NCI-H2107 (cell line): ENCODE measurements around the gene PTPRJ.
"Not testable (repeated sequence)": the region's sequence is repeated elsewhere in the genome, so short reads cannot be mapped to it uniquely, and the experiment has no call there.

Source experiments
- DNase-seq: peaks from one replicate; lab custom pipeline; 2025; lab: John Stamatoyannopoulos, UW

The PTPRJ gene

GRCh38 chr11:48122246-48122645 lies 141.9 kb downstream of the PTPRJ start:
- no peak for DNase-seq

- no peak for DNase-seq
Observed at GRCh38 chr11:48122656-48123055, 142.3 kb downstream of the PTPRJ start.

- no peak for DNase-seq
Observed at GRCh38 chr11:48123254-48123875, 143.0 kb downstream of the PTPRJ start.

GRCh38 chr11:48123934-48124755 lies 143.8 kb downstream of the PTPRJ start:
- no peak for DNase-seq

GRCh38 chr11:48124880-48125279 lies 144.5 kb downstream of the PTPRJ start:
- DNase-seq, result no peak

GRCh38 chr11:48125866-48126265 lies 145.5 kb downstream of the PTPRJ start:
- no peak for DNase-seq

- no peak for DNase-seq
Observed at GRCh38 chr11:48127521-48128183, 147.3 kb downstream of the PTPRJ start.

- DNase-seq, result no peak
Observed at GRCh38 chr11:48129697-48130395, 149.5 kb downstream of the PTPRJ start.

- no peak for DNase-seq
Observed at GRCh38 chr11:48134221-48134922, 154.0 kb downstream of the PTPRJ start.

GRCh38 chr11:48138222-48138621 lies 157.9 kb downstream of the PTPRJ start:
- no peak for DNase-seq

GRCh38 chr11:48139896-48140295 lies 159.5 kb downstream of the PTPRJ start:
- not testable (repeated sequence) for DNase-seq

- DNase-seq, result no peak
Observed at GRCh38 chr11:48141475-48142122, 161.2 kb downstream of the PTPRJ start.

GRCh38 chr11:48142889-48143288 lies 162.5 kb downstream of the PTPRJ start:
- DNase-seq, result no peak

GRCh38 chr11:48148749-48149148 lies 168.4 kb downstream of the PTPRJ start:
- DNase-seq, result no peak

GRCh38 chr11:48150213-48150612 lies 169.9 kb downstream of the PTPRJ start:
- DNase-seq, result no peak

GRCh38 chr11:48154151-48154550 lies 173.8 kb downstream of the PTPRJ start:
- DNase-seq, result no peak

GRCh38 chr11:48161951-48162884 lies 181.9 kb downstream of the PTPRJ start:
- DNase-seq, result no peak

GRCh38 chr11:48162885-48163268 lies 182.5 kb downstream of the PTPRJ start:
- no peak for DNase-seq

- no peak for DNase-seq
Observed at GRCh38 chr11:48163360-48164100, 183.2 kb downstream of the PTPRJ start.
